ENCODE measurements around the gene THADA. TPM values are rescaled to one million over a fixed set of nuclear protein-coding genes. Genes with fewer than 3 reads are reported as not detected.
"Not testable (repeated sequence)": the region's sequence is repeated elsewhere in the genome, so short reads cannot be mapped to it uniquely, and the experiment has no call there.

Gene THADA
- total RNA-seq, 1 donor: 40.7 TPM

DNA sequence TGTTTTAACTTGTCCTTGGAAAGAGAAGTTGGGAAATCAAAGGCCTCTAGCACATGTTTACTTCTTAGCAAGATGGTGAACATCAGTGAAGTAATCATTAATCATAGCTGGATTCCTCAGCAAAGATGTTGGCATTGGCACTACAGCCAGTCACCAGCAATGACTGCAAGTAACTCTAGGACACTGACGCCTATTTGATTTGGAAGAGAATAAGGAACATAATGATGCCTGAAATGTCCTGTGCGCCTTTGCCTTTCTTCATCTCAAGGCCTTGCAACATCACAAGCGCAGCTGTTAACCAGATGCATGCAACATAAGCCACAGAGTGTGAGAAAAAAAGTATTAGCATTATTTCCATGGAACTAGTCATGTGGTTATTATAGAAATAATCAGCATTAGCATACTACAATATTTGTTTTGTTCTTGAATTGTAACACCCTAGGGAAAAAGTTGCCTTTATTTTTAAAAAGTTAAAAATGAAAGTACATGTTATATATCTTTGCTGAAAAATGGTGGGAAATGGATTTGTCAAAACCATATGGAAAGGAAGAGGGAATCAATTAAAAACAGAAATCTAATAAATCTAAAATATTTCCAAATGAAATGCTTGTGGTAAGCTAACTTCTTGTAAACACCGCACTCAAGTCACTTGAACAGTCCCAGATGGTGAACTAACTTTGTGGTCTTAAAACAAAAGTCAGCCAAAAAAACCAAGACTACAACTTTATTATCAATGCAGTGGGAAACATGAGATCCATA is 55.6 kb downstream of the THADA start:
- peak in 1 of 3 donors; percentile 46 for DNase-seq (ENCODE audit: low read depth in 2 of 3, low spot score in 2 of 3)

DNA sequence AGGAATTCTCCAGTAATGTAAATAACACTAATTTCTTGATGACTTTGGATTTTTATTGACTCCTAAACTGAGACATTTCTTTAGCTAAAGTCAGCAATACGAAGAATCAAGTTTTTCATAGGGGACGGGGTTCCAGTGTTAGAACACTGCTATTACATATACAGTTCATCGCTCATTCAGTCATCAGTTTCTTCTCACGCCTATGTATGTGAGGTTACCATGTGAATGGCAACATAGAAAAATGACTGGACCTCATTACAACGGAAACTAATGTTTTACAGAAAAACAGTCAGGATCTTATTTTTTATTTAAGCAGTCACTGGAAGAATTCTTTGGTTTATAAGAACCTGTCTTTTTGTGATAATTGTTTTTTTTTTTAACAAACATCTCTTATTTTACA is 56.4 kb downstream of the THADA start:
- no peak for DNase-seq (ENCODE audit: low read depth in 2 of 3, low spot score in 2 of 3)

DNA sequence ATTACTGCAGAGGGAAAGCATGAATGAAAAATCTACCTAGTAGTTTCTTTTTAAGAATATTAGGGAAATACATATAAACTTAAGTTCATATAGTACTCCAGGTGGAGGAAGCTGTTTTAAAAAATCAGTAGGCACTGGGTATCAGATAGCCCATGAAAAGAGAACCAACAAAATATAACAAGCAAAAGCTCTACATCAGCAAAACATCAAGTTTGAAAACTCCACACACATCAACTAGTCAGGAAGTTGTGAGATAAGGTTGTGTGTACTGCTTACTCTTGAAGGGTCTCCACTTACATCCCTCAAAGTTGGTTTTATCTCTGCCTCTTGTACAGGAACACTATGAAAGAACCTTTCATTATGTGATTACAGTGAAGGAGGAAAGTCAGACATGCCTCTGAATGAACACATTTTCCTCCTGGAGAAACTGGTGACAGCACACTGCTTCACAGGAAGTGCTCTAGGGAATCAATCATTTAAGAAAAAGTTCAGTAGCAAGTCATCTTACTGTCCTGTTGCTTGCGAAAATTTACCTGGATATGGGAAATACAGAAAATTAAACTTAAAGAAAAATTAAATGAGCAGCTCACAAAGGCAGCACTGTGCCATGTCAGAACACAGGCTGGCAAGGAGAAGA is 57.7 kb downstream of the THADA start:
- DNase-seq (ENCODE audit: low read depth in 2 of 3, low spot score in 2 of 3): no peak

DNA sequence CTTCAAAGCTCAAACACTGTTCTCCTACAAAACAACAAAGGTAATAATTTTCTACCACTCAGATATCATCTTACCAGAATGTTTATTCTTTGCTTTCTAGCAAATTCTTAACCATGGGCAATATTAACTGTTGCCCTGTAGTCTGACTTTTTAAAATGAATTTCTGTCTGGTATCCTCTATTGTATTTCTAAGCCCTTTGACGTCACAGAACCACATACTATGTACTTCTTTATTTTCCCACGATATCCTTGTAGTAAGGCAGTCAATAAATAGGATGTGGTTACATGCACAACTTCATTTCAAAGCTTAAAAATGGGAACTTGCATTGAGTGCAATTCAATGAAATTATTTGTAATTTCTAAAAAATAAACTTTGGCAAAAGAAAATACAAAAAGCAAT is 58.7 kb downstream of the THADA start:
- peak in 2 of 3 donors; percentile 57 to 80 for DNase-seq (ENCODE audit: low read depth in 2 of 3, low spot score in 2 of 3)

DNA sequence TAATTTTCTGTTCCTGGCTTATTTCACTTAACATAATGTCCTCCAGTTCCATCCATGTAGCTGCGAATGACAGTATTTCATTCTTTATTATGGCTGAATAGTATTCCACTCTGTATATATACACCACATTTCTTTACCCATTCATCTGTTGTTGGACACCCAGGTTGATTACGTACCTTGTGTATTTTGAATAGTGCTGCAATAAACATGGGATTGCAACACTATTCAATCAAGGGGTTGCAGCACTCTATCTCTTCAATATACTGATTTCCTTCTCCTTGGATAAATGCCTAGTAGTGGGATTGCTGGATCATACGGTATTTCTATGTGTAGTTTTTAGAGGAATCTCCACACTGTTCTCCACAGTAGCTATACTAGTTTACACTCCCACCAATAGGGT is 61.3 kb downstream of the THADA start:
- no peak for DNase-seq (ENCODE audit: low read depth in 2 of 3, low spot score in 2 of 3)

DNA sequence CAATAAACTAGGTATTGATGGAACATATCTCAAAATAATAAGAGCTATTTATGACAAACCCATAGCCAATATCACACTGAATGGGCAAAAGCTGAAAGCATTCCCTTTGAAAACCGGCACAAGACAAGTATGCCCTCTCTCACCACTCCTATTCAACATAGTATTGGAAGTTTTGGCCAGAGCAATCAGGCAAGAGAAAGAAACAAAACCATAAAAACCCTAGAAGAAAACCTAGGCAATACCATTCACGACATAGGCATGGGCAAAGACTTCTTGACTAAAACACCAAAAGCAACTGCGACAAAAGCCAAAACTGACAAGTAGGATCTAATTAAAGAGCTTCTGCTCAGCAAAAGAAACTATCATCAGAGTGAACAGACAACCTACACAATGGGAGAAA is 63.3 kb downstream of the THADA start:
- not testable (repeated sequence) for DNase-seq (ENCODE audit: low read depth in 2 of 3, low spot score in 2 of 3)

DNA sequence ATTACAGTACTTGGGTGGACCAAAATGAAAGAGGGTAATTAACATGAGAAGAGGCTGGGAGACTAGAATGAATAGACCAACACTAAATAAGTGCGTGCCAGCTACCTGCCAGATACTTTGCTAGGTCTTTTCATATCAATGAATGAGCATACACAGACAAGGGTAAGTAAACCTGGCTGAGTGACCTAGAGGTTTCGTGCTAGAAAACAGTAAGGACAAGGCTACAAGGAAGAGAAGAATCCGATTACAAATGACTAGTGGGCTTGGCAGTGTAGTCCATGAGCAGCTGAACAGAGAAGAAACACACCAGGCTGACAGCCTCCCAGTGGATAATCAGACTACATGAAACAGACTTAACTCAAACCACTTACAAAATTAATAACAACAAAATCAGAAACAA is 64.6 kb downstream of the THADA start:
- DNase-seq (ENCODE audit: low read depth in 2 of 3, low spot score in 2 of 3): no peak

DNA sequence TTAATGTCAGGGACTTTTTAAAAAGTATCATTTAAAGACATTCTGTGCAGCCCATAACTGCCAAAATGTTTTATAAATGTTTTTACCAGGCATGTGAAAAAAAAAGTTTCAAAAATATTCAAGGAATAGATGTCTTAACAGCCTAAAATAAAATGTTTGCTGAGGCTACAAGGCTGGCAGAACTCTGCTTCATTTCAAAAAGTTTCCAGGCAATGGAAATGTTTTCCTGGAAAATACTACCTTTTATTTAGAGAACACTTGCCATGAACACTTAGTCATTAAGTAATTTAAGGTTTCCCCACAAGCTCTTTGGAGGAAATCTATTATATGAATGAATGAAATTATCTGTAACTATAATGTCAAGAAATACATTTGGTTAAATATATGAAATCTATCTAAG is 68.8 kb downstream of the THADA start:
- DNase-seq (ENCODE audit: low read depth in 2 of 3, low spot score in 2 of 3): no peak

DNA sequence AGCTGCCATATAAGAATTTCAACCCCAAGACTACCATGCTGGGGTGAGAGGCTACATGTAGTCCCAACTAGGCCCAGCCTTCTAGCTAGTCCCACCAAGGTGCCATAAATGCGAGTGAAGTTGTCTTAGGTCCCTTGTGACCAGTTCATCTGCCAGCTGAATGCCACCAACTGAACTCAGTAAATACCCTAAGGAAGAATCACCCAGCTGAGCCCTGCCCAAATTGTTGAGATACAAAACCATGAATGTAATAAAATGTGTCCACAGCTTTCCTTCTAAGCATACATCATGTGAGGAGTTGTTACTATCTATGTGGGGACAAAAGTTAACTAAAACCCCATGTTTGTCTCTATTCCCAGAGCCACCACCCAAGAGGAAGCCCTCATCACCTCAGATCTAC is 70.3 kb downstream of the THADA start:
- no peak for DNase-seq (ENCODE audit: low read depth in 2 of 3, low spot score in 2 of 3)

DNA sequence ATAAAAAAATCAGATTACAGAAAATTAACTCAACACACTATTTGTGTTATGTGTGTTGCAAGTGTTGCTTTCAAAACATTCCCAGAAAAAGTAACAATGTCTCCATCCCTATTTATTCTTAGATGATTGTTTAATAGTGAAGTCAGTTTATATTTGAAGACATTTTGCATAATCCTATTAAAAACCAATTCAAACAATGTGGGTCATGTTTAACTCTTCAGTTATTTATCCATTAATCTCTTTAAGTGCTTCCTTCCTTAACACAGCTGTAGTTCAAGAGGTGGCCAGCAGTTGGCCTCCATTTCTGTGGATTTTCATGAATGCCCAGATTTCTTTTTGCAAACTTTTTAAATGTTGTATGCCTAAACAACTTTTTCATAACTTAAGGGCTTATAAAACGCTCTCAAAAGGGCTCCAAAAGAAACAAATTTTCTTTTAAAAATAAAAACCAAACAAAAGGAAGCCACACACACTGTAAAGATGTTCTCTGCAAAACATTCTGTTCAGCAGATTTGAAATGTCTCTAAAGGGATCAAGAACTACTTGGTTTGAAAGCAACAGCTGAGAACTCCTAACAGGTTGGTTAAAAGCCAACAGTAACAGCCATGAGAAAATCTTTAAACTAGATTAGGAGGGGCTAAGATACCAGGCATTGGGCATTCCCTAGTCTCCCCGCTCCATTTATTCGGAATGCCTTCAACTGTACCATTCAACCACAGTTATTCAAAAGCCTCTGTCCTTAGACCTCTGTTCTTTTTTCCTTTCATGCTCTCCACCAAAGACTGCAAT is 71.5 kb downstream of the THADA start:
- DNase-seq (ENCODE audit: low read depth in 2 of 3, low spot score in 2 of 3): no peak

DNA sequence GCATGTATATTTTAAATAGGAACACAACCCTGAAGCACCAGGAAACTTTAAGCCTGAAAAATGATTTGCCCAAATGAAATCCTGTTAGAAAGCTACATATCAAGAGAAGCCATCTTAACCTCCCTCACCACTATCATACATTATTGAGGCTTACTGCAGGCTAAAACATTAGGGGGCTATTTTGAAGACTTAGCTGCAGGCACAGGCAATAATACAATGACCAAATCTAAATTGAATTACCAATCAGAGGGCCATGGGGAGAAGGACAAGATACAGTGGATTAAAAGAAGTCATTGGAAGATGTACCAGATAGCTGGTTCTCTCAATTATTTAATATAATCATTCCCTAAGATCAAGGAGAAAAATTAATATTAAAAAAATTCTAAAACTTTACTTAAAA is 73.7 kb downstream of the THADA start:
- no peak for DNase-seq (ENCODE audit: low read depth in 2 of 3, low spot score in 2 of 3)

DNA sequence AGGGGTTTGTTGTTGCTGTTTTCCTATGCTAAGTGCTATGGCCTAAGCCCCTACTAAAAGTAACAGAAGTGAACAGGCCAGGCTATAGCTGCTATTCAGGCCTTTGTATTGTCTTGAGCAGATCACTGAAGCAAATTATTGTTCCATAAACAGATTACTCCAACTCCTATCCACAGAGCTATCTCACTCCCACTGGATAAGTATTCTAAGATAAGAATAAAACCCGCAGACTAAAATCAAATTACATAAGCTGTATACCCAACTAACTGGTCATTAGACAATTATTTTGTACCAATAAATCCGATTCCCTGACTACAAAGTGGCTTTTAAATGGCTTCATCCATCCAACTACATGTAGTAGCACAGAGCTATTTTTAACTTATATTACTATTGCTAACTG is 74.3 kb downstream of the THADA start:
- DNase-seq (ENCODE audit: low read depth in 2 of 3, low spot score in 2 of 3): no peak

DNA sequence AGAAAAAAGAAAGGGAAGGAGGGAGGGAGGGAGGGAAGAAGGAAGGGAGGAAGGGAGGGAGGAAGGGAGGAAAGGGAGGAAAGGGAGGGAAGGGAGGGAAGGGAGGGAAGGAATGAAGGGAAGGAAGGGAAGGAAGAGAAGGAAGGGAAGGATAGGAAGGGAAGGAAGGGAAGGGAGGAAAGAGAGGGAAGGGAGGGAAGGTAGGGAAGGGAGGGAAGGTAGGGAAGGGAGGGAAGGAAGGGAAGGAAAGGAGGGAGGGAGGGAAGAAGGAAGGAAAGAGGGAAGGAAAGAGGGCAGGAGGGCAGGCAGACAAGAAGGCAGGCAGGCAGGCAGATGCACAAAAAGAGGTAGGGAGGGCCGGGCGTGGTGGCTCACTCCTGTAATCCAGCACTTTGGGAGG is 74.9 kb downstream of the THADA start:
- no peak for DNase-seq (ENCODE audit: low read depth in 2 of 3, low spot score in 2 of 3)

DNA sequence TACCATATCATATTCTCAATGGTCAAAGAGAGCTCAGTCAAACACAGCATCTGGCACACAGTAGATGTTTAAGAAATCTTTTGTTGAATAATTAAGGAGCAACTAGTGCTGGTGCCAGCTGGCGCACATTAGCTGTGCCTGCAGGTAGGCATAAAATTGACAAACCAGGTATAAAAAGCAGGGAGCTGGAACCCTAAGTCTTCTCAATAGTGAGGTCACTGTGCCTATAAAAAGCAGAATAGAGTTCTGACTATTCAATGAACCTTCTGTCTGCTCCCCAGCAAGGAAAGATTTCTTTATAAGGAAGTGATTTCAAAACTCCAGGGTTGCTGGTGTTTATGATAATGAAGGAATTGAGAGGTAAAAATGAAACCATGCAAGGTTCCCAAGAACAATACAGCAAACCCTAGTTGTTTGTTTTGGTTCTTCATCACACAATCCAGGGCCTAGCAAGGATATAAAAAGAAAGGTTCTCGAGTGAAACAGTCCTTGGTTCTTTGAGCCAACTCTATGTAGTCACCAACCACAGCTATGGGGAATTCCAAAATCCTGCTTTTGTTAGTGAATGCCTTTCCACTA is 76.1 kb downstream of the THADA start:
- DNase-seq (ENCODE audit: low read depth in 2 of 3, low spot score in 2 of 3): peak in 1 of 3 donors; percentile 23

DNA sequence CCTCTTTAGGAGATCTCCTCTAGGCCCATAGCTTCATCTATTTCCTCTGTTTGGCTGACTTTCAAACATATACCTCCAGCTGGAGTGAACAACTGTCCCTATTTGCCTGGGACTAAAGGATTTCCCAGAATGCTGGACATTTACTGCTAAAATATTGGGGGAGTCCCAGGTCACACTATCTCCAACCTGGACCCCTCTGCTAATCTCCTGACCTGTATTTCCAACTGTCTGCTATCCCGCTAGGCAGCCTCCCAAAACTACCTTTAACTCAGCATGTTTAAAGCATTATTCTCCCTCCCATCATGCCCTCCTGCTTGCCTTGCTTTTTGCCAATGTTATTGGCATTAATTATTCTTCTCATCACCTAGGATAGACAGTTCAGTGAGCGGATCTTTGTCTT is 77.1 kb downstream of the THADA start:
- no peak for DNase-seq (ENCODE audit: low read depth in 2 of 3, low spot score in 2 of 3)

DNA sequence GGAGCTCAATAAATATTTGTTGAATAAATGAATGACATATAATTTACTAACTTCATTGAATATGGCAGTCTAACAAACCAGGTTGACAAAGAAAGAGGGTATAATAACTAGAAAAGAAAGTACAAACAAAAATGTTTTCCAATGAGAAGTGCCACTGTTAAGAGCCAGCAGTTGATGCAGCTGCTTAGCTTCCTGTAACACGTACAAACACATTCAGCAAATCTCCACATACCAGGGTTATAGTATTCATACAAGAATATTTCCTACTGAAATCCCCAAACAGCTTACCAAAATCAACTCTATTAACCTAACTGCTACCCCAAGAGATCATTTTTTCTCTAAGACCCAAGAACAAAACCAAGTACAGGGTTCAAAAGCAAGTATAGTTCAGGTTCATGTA is 77.7 kb downstream of the THADA start:
- peak in 1 of 3 donors; percentile 23 for DNase-seq (ENCODE audit: low read depth in 2 of 3, low spot score in 2 of 3)

DNA sequence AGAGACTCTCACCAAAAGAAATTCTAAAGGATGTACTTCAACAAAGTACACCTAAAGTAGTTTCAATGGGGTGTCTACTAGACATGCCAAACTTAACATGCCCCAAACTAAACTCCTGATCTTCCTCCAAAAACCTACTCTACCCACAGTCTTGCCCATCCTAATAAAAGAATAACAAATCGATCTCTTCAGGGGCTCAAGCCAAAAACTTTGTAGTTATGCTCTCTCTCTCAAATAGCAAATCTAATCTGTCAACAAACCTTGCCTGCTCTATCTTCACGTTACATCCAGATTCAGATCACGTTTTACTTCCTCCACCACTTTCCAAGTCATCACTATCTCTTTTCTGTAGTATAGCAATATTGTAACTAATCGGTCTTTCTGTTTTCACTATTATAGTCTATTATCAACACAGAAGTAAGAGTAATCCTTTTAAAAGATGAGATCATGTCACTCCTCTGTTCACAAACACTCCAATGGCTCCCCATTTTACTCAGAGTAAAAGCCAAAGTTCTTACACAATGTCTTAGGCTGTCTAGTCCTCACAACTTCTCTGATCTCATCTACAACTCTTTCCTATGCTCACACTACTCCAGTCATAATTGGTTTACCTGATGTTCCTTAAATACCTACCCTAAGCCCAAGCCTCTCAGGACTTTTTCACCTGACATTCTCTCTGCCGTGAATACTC is 79.9 kb downstream of the THADA start:
- no peak for DNase-seq (ENCODE audit: low read depth in 2 of 3, low spot score in 2 of 3)

DNA sequence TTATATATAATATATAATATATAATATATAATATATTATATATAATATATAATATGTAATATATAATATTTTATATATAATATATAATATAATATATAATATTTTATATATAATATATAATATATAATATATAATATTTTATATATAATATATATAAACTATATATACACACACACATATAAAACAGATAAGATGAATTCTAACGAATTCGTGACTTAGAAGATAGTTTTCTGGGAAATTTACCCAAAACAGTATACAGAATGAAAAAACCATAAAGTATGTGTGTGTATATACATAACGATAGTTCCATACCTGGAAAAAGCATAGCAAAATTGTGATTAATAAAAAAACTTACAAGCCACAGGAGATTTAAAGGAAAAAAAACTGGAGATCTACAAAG is 80.6 kb downstream of the THADA start:
- DNase-seq (ENCODE audit: low read depth in 2 of 3, low spot score in 2 of 3): no peak

DNA sequence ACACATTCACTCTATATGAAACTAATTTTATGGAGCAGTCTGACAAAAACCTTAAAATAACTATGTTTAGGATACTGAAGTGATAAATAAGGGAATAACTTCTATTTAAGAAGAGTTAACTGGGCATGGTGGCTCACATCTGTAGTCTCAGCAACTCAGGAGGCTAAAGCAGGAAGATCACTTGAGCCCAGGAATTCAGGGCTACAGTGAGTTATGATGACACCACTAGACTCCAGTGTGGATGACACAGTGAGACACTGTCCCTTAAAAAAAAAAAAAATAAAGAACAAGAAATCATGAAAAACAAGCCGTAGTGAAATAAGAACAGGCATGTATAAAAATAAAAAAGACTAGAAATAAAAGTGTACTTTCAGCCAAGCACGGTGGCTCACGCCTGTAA is 82.0 kb downstream of the THADA start:
- DNase-seq (ENCODE audit: low read depth in 2 of 3, low spot score in 2 of 3): no peak

DNA sequence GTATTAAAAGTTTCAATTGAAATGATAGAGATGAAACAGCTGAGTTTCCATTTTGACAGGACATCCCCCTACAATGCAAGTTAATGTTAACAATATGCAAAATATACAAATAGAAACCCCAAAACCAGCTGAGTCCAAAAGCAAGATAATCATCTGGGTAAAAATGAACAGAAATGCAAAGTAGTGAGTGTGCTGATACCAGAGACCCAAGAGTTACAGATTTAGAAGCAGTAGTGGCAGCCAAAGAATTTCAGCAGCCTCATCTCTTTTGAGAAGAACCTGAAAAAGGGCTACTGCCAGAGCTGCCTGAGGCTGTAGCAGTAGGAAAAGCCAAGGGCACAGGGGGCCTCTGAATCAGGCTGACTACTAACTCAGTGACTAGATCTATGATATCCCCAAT is 82.6 kb downstream of the THADA start:
- no peak for DNase-seq (ENCODE audit: low read depth in 2 of 3, low spot score in 2 of 3)

DNA sequence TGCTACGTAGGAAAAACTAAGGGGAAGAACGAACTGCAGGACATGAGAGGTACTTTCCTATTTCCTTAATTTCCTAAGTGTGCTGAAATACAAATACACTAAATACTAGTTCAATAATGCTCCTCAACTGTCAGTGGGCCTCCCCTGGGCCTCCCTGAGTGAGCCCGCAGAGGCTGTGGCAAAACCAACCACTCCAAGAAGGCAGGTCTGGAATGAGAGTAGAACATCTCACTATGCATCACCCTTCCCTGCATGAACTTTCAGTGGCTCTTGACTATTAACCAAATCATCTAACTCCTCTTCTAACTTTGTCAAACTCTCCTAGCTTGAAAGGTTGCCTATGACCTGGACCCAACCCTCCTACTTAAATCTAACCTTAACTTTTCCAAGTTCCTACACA is 84.6 kb downstream of the THADA start:
- no peak for DNase-seq (ENCODE audit: low read depth in 2 of 3, low spot score in 2 of 3)

Measured in hematopoietic multipotent progenitor cell (in vitro differentiated cells).